Right kidney (tissue), 1 donor: ENCODE data around the gene PPP1R3D.

Experiments
- DNase-seq: peaks from one replicate; pipeline ENCODE4 v3.0.0-alpha.2; 2016

Gene PPP1R3D

GRCh38 chr20:59949911-59950310 is 9.8 kb upstream of the PPP1R3D start:
- DNase-seq = no peak

GRCh38 chr20:59948828-59949720 is 9.0 kb upstream of the PPP1R3D start:
- DNase-seq = no peak

GRCh38 chr20:59948212-59948611 is 8.1 kb upstream of the PPP1R3D start:
- DNase-seq = no peak

GRCh38 chr20:59947376-59947775 is 7.3 kb upstream of the PPP1R3D start:
- DNase-seq = no peak

DNA sequence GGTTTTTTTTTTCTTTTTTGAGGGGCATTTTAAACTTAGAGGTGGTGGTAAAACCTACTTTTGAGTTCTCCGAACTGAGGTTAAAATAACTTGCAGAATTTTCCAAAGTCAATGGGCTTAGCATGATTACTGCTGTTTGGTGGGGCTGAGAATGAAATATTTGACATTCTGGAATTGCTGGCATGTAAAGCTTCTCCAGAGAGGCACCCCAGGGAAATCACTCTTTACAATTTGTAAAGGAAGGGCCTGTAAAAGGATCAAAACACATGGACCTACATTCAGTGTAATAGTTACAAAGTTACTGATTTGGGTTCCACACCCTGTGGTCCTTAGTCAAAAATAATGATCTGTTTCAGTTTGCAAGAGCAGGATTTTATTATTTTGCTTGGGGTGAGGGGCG is 5.6 kb upstream of the PPP1R3D start:
- no peak for DNase-seq

GRCh38 chr20:59945175-59945574 is 5.1 kb upstream of the PPP1R3D start:
- no peak for DNase-seq

DNA sequence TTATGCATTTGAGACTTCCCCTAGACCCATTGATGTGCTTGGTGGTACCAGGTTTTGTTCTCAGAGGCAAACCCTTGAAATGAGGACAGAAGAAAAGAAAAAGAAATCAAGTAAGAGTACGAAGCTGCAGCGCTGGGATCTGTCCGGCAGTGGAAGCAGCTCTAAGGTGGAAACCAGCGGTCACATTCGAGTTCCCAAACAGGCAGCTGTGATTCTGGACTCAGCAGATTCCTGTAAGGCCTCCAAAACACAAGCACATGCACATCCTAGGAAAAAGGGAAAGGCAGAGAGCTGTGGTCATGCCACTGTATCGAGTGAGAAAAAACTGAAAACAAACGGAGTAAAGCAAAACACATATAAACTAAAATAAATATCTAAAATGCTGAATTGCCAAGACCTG is 4.6 kb upstream of the PPP1R3D start:
- no peak for DNase-seq

- no peak for DNase-seq
Measured at GRCh38 chr20:59942245-59942644, 2.1 kb upstream of the PPP1R3D start.

- no peak for DNase-seq
Measured at GRCh38 chr20:59940956-59941294, 820 bp upstream of the PPP1R3D start.

GRCh38 chr20:59939879-59940128 is 301 bp downstream of the PPP1R3D start:
- peak; percentile 94 for DNase-seq

- peak; percentile 42 for DNase-seq
Measured at GRCh38 chr20:59939052-59939878, 840 bp downstream of the PPP1R3D start.

DNA sequence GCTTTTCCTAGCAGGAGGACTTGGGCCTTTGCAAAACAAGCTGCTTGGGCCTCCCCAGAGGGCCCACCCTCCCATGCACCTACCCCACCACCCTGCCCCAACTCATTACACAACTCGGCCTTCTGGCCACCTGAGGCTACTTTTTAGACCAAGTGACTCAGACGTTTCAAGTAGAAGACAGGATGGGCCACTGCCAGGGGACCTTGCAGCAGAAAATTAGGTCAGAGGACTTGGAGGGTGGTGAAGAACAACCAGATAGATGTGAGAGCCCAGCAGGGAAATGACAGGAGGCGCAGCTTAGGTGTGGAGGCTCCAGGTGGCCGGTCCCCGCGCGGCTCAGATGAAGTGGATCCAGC is 1.4 kb downstream of the PPP1R3D start:
- DNase-seq = no peak

DNA sequence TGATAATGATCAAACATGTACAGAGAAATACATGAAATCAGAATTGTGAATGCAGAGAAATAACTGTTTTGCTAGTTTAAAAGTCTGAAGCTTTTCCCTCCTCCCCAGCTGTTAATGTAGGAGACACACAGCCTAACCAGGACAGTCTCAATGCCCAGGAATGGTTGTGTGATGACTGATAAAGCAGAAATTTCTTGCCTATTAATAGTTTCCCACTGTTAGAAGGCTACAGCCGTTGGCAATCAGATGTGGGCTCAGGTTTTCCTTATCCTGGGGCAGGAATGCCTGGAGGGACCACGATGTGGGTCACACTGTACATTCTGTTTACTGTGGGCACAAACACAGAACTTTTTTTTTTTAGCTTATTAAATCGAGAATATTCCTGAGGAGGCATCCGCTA is 1.9 kb downstream of the PPP1R3D start:
- no peak for DNase-seq

DNA sequence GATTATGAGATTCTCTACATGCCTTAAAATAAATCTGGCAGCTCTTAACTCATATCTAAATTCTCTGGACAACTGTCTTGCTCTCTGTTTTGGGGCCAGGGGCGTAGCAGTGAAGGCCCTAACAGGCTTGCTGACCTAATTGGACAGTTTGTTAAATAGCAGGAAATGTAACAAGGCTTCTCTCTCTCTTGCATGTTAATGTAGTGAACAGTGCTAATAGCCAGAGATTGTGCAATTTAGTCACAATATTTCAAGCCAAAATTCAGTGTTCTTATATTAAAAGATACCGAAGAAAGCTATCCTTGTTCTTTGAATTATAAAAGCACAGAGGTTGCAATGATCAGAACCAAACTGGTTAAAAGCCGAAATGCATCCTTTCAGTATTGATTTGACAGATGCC is 3.0 kb downstream of the PPP1R3D start:
- DNase-seq = no peak

- no peak for DNase-seq
Measured at GRCh38 chr20:59936409-59936808, 3.7 kb downstream of the PPP1R3D start.

DNA sequence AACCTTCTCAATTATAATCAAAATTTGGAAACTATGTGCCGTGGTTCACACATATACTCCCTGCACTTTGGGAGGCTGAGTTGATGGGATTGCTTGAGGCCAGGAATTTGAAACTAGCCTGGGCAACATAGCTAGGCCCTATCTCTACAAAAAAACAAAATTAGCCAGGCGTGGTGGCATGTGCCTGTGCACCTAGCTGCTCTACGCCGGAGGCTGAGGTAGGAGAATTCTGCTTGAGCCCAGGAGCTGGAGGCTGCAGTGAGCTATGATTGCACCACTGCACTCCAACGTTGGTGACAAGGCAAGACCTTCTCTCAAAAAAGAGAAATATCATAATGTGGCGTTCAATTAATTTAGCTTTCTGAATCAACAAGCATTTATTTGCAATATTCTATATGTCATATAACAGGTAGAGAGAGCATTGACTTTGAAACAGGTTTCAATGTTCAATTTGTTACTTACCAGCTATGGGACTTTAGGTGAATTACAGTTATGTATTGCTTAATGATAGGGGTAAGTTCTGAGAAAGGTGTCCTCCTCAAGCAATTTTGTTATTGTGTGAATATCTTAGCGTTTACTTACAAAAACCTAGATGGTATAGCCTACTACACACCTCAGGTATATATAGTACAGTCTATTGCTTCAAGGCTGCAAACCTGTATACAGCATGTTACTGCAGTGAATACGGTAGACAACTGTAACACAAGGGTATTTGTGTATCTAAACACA is 4.5 kb downstream of the PPP1R3D start:
- no peak for DNase-seq

DNA sequence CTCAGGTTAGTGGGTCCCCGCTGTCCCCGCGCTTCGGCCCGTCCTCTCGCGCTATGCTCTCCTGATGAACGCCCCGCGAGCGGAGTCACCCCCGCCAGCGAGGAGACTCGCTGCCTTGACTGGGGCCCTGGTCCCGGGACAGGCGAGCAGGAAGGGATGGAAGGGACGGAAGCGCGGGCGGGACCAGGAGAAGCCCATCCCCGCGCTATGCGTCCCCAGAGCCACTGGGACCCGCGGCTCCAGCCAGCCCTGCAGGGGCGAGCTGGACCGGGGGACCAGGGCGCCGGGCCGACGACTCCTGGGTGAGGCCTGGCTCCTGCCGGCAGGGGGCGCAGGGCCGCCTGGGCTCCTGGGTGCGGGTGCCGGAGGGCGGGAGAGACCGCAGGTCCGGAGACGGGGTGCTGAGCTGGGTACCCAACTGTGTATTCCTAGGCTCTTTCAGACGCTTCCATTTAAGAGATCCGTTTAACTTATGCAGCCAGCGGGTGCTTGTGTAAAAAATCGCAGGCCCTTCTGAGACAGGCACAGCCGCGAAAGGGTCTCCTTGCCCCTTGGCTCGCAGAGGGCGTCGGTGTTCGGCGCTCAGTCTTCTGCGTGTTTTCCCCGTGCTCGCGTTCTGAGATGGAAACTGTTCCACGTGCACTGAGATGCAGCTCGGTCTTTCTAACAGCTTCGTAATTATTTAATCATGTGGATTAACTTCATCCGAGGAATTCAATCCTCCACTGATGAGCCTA is 6.1 kb downstream of the PPP1R3D start:
- peak; percentile 91 for DNase-seq

- DNase-seq = peak; percentile 39
Measured at GRCh38 chr20:59933296-59933848, 6.7 kb downstream of the PPP1R3D start, which contains the start of gene SYCP2. TSS of gene SYCP2 (minus strand) at chr20:59933637. CDS start at chr20:59922413, 11,224 bp downstream.

GRCh38 chr20:59932616-59933295 is 7.3 kb downstream of the PPP1R3D start:
- no peak for DNase-seq

- DNase-seq = no peak
Measured at GRCh38 chr20:59931511-59932312, 8.4 kb downstream of the PPP1R3D start.

GRCh38 chr20:59925899-59926298 is 14.2 kb downstream of the PPP1R3D start:
- no peak for DNase-seq
